HEK293 (cell line): ENCODE measurements around the gene EMP3.

Experiments used
- BCL11B ChIP-seq: fragments of 450-650 bp; formaldehyde crosslinking; IDR thresholded peaks from 2 replicates; pipeline ENCODE4 v1.5.1; 2016; ENCODE audit warnings: low read depth, missing biosample characterization, missing genetic modification characterization
- FEZF1 ChIP-seq: fragments of 450-650 bp; formaldehyde crosslinking; IDR thresholded peaks from 2 replicates; pipeline ENCODE4 v1.5.1; 2016; ENCODE audit warnings: missing biosample characterization, missing genetic modification characterization
- GLIS1 ChIP-seq: fragments of 450-650 bp; formaldehyde crosslinking; IDR thresholded peaks from 2 replicates; pipeline ENCODE4 v1.5.1; 2016; ENCODE audit warnings: missing biosample characterization, missing genetic modification characterization
- GLIS2 ChIP-seq: fragments of 450-650 bp; formaldehyde crosslinking; IDR thresholded peaks from 2 replicates; pipeline ENCODE4 v1.5.1; 2016; ENCODE audit warnings: missing biosample characterization, missing genetic modification characterization
- IKZF3 ChIP-seq: fragments of 450-650 bp; IDR thresholded peaks from 2 replicates; pipeline ENCODE4 v1.5.0; 2018; ENCODE audit warnings: missing biosample characterization, mild to moderate bottlenecking, missing genetic modification characterization, moderate library complexity
- KLF7 ChIP-seq: fragments of 450-650 bp; formaldehyde crosslinking; IDR thresholded peaks from 2 replicates; pipeline ENCODE4 v1.5.1; 2016; ENCODE audit warnings: missing biosample characterization, missing genetic modification characterization, borderline replicate concordance
- SP2 ChIP-seq: fragments of 450-650 bp; formaldehyde crosslinking; IDR thresholded peaks from 2 replicates; pipeline ENCODE4 v1.5.1; 2016; ENCODE audit warnings: missing biosample characterization, missing genetic modification characterization
- SP7 ChIP-seq: fragments of 450-650 bp; formaldehyde crosslinking; IDR thresholded peaks from 2 replicates; pipeline ENCODE4 v1.5.1; 2016; ENCODE audit warnings: missing biosample characterization, missing genetic modification characterization
- ZBTB21 ChIP-seq: fragments of 450-650 bp; formaldehyde crosslinking; IDR thresholded peaks from 2 replicates; pipeline ENCODE4 v1.5.1; 2017; ENCODE audit warnings: missing biosample characterization, missing genetic modification characterization
- ZFP37 ChIP-seq: fragments of 450-650 bp; formaldehyde crosslinking; IDR thresholded peaks from 2 replicates; pipeline ENCODE4 v1.5.1; 2016; ENCODE audit warnings: missing biosample characterization, missing genetic modification characterization
- ZNF132 ChIP-seq: fragments of 450-650 bp; formaldehyde crosslinking; IDR thresholded peaks from 2 replicates; pipeline ENCODE4 v1.5.1; 2017; ENCODE audit warnings: missing biosample characterization, missing genetic modification characterization, borderline replicate concordance
- ZNF133 ChIP-seq: fragments of 450-650 bp; formaldehyde crosslinking; IDR thresholded peaks from 2 replicates; pipeline ENCODE4 v1.5.1; 2016; ENCODE audit warnings: missing biosample characterization, missing genetic modification characterization
- ZNF175 ChIP-seq: fragments of 450-650 bp; formaldehyde crosslinking; IDR thresholded peaks from 2 replicates; pipeline ENCODE4 v1.5.1; 2016; ENCODE audit warnings: missing biosample characterization, missing genetic modification characterization
- ZNF202 ChIP-seq: fragments of 450-650 bp; formaldehyde crosslinking; IDR thresholded peaks from 2 replicates; pipeline ENCODE4 v1.5.1; 2016; ENCODE audit warnings: missing biosample characterization, missing genetic modification characterization, borderline replicate concordance
- ZNF24 ChIP-seq: fragments of 450-650 bp; formaldehyde crosslinking; IDR thresholded peaks from 2 replicates; pipeline ENCODE4 v1.5.1; 2016; ENCODE audit warnings: missing biosample characterization, missing genetic modification characterization
- ZNF354C ChIP-seq: fragments of 450-650 bp; formaldehyde crosslinking; IDR thresholded peaks from 2 replicates; pipeline ENCODE4 v1.5.1; 2016; ENCODE audit warnings: missing biosample characterization, missing genetic modification characterization, low read depth, borderline replicate concordance
- ZNF394 ChIP-seq: fragments of 450-650 bp; formaldehyde crosslinking; IDR thresholded peaks from 2 replicates; pipeline ENCODE4 v1.5.1; 2016; ENCODE audit warnings: missing biosample characterization, missing genetic modification characterization, mild to moderate bottlenecking, moderate library complexity, borderline replicate concordance
- ZNF544 ChIP-seq: fragments of 450-650 bp; formaldehyde crosslinking; IDR thresholded peaks from 2 replicates; pipeline ENCODE4 v1.5.0; 2017; ENCODE audit warnings: missing biosample characterization, missing genetic modification characterization
- ZNF549 ChIP-seq: fragments of 450-650 bp; IDR thresholded peaks from 2 replicates; pipeline ENCODE4 v1.5.1; 2018; ENCODE audit warnings: missing biosample characterization, missing genetic modification characterization, mild to moderate bottlenecking, inconsistent platforms, moderate library complexity
- ZNF664 ChIP-seq: fragments of 450-650 bp; formaldehyde crosslinking; IDR thresholded peaks from 2 replicates; pipeline ENCODE4 v1.5.1; 2016; ENCODE audit warnings: missing biosample characterization, missing genetic modification characterization
- TF ChIP-seq, protein P1 (sequence below): fragments of 450-650 bp; formaldehyde crosslinking; IDR thresholded peaks from 2 replicates; pipeline ENCODE4 v1.5.1; 2016; ENCODE audit warnings: missing biosample characterization, missing genetic modification characterization
- TF ChIP-seq, protein P2 (sequence below): fragments of 450-650 bp; formaldehyde crosslinking; IDR thresholded peaks from 2 replicates; pipeline ENCODE4 v1.5.1; 2016; ENCODE audit warnings: missing biosample characterization, missing genetic modification characterization
- TF ChIP-seq, protein P3 (sequence below): fragments of 450-650 bp; formaldehyde crosslinking; IDR thresholded peaks from 2 replicates; pipeline ENCODE4 v1.5.1; 2016; ENCODE audit warnings: missing biosample characterization, missing genetic modification characterization
- TF ChIP-seq, protein P4 (sequence below): sonication (generic); formaldehyde crosslinking; IDR thresholded peaks from 2 replicates; pipeline ENCODE4 v1.8.1; 2022; ENCODE audit warnings: mild to moderate bottlenecking, moderate library complexity, missing genetic modification reagents
- TF ChIP-seq, protein P5 (sequence below): fragments of 450-650 bp; formaldehyde crosslinking; IDR thresholded peaks from 2 replicates; pipeline ENCODE4 v1.5.1; 2016; ENCODE audit warnings: missing biosample characterization, missing genetic modification characterization
- TF ChIP-seq, protein P6 (sequence below): fragments of 450-650 bp; formaldehyde crosslinking; IDR thresholded peaks from 2 replicates; pipeline ENCODE4 v1.5.1; 2016; ENCODE audit warnings: missing biosample characterization, missing genetic modification characterization

EMP3 gene

DNA sequence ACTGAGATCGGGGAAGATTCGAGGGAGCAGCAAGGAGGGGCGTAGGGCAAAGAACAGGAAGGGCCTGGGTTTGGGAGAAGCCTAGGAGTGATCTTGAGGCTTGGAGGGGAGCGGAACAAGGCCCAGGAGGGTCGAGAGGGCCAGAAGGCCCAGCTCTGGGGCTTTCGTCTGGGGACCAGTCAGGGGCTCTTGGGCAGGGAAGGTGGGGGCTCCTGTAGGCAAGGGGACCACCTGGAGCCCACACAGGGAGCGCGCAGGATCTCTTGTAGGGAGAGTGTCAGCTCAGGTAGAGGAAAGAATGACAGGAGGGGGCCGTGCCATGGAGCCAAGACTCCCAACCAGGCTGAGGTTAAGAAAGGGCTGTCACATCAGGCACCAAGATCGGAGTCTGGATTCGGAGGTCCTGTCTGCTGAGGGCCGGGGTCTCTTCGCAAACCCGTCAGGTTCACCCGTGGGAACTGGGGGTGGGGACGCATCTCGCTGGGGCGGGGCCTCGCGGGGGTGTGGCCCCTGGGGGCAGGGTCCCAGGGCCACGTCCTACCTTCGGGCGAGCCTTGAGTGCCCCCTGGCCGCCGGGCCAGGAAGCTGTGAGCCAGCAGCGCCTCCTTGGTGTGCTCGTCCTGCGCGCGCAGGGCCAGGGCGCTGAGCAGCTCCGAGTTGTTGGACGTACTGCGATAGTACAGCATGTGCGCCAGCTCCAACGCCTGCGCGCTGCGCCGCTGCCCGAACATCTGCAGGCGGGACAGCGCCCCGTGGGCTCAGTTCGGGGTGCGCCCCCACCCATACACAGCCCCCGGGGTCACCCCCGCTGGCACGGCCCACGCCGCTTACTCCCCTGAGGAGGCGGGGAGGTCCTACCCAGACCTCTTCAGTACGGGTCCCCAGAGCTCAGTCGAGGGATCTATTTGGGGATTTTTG, 8.4 kb downstream of the EMP3 start (continued):
- TF ChIP-seq, protein P1, sequence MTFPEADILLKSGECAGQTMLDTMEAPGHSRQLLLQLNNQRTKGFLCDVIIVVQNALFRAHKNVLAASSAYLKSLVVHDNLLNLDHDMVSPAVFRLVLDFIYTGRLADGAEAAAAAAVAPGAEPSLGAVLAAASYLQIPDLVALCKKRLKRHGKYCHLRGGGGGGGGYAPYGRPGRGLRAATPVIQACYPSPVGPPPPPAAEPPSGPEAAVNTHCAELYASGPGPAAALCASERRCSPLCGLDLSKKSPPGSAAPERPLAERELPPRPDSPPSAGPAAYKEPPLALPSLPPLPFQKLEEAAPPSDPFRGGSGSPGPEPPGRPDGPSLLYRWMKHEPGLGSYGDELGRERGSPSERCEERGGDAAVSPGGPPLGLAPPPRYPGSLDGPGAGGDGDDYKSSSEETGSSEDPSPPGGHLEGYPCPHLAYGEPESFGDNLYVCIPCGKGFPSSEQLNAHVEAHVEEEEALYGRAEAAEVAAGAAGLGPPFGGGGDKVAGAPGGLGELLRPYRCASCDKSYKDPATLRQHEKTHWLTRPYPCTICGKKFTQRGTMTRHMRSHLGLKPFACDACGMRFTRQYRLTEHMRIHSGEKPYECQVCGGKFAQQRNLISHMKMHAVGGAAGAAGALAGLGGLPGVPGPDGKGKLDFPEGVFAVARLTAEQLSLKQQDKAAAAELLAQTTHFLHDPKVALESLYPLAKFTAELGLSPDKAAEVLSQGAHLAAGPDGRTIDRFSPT (tag by site-specific recombination): peak; percentile 50; the same call in 1 of the 2 replicates
- TF ChIP-seq ZNF133 (tag by site-specific recombination): no peak
- no peak for TF ChIP-seq FEZF1
- TF ChIP-seq ZNF394 (tag by site-specific recombination): no peak
- TF ChIP-seq, protein P2, sequence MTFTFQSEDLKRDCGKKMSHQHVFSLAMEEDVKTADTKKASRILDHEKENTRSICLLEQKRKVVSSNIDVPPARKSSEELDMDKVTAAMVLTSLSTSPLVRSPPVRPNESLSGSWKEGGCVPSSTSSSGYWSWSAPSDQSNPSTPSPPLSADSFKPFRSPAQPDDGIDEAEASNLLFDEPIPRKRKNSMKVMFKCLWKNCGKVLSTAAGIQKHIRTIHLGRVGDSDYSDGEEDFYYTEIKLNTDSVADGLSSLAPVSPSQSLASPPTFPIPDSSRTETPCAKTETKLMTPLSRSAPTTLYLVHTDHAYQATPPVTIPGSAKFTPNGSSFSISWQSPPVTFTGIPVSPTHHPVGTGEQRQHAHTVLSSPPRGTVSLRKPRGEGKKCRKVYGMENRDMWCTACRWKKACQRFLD (tag by site-specific recombination): no peak
- 0 out of 2 replicates have a peak, but pooled peaks have one; percentile 32 for TF ChIP-seq ZNF24
- TF ChIP-seq ZNF544: no peak
- TF ChIP-seq ZFP37 (tag by site-specific recombination): peak; percentile 20; the same call in 1 of the 2 replicates
- TF ChIP-seq ZNF132 (tag by site-specific recombination): no peak
- TF ChIP-seq GLIS2 (tag by site-specific recombination): peak; percentile 78
- TF ChIP-seq IKZF3 (tag by site-specific recombination): 0 out of 2 replicates have a peak, but pooled peaks have one; percentile 36
- TF ChIP-seq KLF7 (tag by site-specific recombination): no peak
- TF ChIP-seq, protein P3, sequence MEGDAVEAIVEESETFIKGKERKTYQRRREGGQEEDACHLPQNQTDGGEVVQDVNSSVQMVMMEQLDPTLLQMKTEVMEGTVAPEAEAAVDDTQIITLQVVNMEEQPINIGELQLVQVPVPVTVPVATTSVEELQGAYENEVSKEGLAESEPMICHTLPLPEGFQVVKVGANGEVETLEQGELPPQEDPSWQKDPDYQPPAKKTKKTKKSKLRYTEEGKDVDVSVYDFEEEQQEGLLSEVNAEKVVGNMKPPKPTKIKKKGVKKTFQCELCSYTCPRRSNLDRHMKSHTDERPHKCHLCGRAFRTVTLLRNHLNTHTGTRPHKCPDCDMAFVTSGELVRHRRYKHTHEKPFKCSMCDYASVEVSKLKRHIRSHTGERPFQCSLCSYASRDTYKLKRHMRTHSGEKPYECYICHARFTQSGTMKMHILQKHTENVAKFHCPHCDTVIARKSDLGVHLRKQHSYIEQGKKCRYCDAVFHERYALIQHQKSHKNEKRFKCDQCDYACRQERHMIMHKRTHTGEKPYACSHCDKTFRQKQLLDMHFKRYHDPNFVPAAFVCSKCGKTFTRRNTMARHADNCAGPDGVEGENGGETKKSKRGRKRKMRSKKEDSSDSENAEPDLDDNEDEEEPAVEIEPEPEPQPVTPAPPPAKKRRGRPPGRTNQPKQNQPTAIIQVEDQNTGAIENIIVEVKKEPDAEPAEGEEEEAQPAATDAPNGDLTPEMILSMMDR (tag by site-specific recombination): peak; percentile 96
- no peak for TF ChIP-seq ZBTB21
- TF ChIP-seq, protein P4, sequence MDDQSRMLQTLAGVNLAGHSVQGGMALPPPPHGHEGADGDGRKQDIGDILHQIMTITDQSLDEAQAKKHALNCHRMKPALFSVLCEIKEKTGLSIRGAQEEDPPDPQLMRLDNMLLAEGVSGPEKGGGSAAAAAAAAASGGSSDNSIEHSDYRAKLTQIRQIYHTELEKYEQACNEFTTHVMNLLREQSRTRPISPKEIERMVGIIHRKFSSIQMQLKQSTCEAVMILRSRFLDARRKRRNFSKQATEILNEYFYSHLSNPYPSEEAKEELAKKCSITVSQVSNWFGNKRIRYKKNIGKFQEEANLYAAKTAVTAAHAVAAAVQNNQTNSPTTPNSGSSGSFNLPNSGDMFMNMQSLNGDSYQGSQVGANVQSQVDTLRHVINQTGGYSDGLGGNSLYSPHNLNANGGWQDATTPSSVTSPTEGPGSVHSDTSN (CRISPR knock-in tag): peak; percentile 30; the same call in 1 of the 2 replicates
- no peak for TF ChIP-seq ZNF664 (tag by site-specific recombination)
- TF ChIP-seq, protein P5, sequence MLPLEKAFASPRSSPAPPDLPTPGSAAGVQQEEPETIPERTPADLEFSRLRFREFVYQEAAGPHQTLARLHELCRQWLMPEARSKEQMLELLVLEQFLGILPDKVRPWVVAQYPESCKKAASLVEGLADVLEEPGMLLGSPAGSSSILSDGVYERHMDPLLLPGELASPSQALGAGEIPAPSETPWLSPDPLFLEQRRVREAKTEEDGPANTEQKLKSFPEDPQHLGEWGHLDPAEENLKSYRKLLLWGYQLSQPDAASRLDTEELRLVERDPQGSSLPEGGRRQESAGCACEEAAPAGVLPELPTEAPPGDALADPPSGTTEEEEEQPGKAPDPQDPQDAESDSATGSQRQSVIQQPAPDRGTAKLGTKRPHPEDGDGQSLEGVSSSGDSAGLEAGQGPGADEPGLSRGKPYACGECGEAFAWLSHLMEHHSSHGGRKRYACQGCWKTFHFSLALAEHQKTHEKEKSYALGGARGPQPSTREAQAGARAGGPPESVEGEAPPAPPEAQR (tag by site-specific recombination): no peak
- TF ChIP-seq SP2 (tag by site-specific recombination): peak; percentile 51
- peak; percentile 39 for TF ChIP-seq GLIS1 (tag by site-specific recombination)
- TF ChIP-seq, protein P6, sequence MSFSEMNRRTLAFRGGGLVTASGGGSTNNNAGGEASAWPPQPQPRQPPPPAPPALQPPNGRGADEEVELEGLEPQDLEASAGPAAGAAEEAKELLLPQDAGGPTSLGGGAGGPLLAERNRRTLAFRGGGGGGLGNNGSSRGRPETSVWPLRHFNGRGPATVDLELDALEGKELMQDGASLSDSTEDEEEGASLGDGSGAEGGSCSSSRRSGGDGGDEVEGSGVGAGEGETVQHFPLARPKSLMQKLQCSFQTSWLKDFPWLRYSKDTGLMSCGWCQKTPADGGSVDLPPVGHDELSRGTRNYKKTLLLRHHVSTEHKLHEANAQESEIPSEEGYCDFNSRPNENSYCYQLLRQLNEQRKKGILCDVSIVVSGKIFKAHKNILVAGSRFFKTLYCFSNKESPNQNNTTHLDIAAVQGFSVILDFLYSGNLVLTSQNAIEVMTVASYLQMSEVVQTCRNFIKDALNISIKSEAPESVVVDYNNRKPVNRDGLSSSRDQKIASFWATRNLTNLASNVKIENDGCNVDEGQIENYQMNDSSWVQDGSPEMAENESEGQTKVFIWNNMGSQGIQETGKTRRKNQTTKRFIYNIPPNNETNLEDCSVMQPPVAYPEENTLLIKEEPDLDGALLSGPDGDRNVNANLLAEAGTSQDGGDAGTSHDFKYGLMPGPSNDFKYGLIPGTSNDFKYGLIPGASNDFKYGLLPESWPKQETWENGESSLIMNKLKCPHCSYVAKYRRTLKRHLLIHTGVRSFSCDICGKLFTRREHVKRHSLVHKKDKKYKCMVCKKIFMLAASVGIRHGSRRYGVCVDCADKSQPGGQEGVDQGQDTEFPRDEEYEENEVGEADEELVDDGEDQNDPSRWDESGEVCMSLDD (tag by site-specific recombination): peak; percentile 77; the same call in 1 of the 2 replicates
- no peak for TF ChIP-seq ZNF354C (tag by site-specific recombination)
- no peak for TF ChIP-seq SP7
- TF ChIP-seq ZNF549: no peak
- TF ChIP-seq ZNF202 (tag by site-specific recombination): no peak
- no peak for TF ChIP-seq ZNF175 (tag by site-specific recombination)
- 0 out of 2 replicates have a peak, but pooled peaks have one; percentile 4 for TF ChIP-seq BCL11B (tag by site-specific recombination)
